ENCODE results near the gene SPIN1.

The SPIN1 gene

DNA sequence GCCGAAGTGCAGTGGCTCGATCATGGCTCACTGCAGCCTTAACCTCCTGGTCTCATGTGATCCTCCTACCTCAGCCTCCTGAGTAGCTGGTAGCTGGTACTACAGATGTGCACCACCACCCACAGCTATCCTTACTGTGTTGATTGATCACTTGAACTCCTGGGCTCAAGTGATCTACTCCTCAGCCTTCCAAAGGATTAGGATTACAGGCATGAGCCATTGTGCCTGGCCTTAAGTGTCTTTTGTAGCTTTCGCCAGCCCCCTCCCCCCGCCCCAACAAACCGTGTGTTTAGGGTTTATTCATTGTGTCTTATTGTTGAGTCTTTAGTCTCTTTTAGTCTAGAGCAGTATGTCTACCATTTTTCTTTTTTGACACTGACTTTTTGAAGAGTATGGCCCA is 33.1 kb downstream of the SPIN1 start:
- TF ChIP-seq YY1 (IDR thresholded peaks at IDR 0.05; ENCODE audit: low read depth) = no peak
- TF ChIP-seq CEBPB (IDR thresholded peaks at IDR 0.05) = no peak
- TF ChIP-seq EGR1 (IDR thresholded peaks at IDR 0.05) = no peak
- TF ChIP-seq, protein P1, sequence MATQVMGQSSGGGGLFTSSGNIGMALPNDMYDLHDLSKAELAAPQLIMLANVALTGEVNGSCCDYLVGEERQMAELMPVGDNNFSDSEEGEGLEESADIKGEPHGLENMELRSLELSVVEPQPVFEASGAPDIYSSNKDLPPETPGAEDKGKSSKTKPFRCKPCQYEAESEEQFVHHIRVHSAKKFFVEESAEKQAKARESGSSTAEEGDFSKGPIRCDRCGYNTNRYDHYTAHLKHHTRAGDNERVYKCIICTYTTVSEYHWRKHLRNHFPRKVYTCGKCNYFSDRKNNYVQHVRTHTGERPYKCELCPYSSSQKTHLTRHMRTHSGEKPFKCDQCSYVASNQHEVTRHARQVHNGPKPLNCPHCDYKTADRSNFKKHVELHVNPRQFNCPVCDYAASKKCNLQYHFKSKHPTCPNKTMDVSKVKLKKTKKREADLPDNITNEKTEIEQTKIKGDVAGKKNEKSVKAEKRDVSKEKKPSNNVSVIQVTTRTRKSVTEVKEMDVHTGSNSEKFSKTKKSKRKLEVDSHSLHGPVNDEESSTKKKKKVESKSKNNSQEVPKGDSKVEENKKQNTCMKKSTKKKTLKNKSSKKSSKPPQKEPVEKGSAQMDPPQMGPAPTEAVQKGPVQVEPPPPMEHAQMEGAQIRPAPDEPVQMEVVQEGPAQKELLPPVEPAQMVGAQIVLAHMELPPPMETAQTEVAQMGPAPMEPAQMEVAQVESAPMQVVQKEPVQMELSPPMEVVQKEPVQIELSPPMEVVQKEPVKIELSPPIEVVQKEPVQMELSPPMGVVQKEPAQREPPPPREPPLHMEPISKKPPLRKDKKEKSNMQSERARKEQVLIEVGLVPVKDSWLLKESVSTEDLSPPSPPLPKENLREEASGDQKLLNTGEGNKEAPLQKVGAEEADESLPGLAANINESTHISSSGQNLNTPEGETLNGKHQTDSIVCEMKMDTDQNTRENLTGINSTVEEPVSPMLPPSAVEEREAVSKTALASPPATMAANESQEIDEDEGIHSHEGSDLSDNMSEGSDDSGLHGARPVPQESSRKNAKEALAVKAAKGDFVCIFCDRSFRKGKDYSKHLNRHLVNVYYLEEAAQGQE (IDR thresholded peaks at IDR 0.05; ENCODE audit: low read depth) = no peak
- TF ChIP-seq ZBTB7A (IDR thresholded peaks at IDR 0.05; ENCODE audit: low read depth) = no peak
- TF ChIP-seq TAF1 (IDR thresholded peaks at IDR 0.05; ENCODE audit: low read depth) = no peak
- TF ChIP-seq EP300 (IDR thresholded peaks at IDR 0.05; ENCODE audit: borderline replicate concordance) = no peak
- no peak for TF ChIP-seq CREB1 (IDR thresholded peaks at IDR 0.05; ENCODE audit: low read depth)
- TF ChIP-seq TCF12 (IDR thresholded peaks at IDR 0.05; ENCODE audit: low read depth) = no peak
- no peak for TF ChIP-seq NFIC (IDR thresholded peaks at IDR 0.05)
- TF ChIP-seq, protein P2, sequence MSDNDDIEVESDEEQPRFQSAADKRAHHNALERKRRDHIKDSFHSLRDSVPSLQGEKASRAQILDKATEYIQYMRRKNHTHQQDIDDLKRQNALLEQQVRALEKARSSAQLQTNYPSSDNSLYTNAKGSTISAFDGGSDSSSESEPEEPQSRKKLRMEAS (IDR thresholded peaks at IDR 0.05) = no peak

DNA sequence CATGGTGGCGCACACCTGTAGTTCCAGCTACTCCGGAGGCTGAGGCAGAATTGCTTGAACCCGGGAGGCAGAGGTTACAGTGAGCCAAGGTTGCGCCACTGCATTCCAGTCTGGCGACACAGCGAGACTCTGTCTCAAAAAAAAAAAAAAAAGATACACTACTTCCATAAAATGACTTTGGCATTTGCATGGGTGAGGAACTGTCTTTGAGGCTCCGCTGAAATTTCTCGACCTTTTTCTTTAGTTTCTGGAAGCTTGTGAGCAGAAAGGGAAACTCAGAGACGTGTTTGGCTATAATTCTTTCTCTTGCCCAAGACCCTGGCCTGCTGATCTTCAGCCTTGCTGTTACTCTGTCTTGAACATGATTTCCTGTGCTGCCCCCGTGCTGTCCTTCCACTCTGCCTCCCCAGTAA is 37.3 kb downstream of the SPIN1 start:
- TF ChIP-seq, protein P1 (IDR thresholded peaks at IDR 0.05; ENCODE audit: low read depth) = no peak
- TF ChIP-seq TEAD4 (IDR thresholded peaks at IDR 0.05) (0 out of 2 replicates have a peak, but pooled peaks have one; percentile 30), FOXM1 (IDR thresholded peaks at IDR 0.05; ENCODE audit: borderline replicate concordance, low read depth) (no peak), EGR1 (IDR thresholded peaks at IDR 0.05) (no peak), CEBPB (IDR thresholded peaks at IDR 0.05) (peak; percentile 77), TAF1 (IDR thresholded peaks at IDR 0.05; ENCODE audit: low read depth) (no peak), EP300 (IDR thresholded peaks at IDR 0.05; ENCODE audit: borderline replicate concordance) (no peak)
- TF ChIP-seq, protein P2 (IDR thresholded peaks at IDR 0.05) = no peak

DNA sequence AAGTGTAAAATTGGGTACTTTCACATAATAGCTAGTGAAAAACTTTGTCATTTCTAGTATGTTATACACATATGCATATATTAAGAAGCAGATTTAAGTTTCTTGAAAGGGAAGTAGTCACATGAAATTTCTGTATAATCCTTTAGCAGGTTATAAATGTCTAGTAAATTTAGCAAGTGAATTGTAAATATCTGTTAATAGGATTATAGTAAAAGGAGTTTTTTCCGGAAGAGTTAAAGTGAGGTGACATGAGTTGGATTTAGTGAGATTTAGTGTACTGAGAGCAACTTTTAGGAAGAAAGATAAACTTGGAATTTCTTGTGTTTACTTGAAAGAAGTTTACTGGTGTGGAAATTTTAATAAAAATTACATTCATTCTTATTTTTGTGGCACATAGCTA is 38.4 kb downstream of the SPIN1 start:
- TF ChIP-seq, protein P2 (IDR thresholded peaks at IDR 0.05) = no peak
- TF ChIP-seq TCF12 (IDR thresholded peaks at IDR 0.05; ENCODE audit: low read depth) (no peak), RAD21 (IDR thresholded peaks at IDR 0.05; ENCODE audit: low read depth) (no peak), CREB1 (IDR thresholded peaks at IDR 0.05; ENCODE audit: low read depth) (no peak), EP300 (IDR thresholded peaks at IDR 0.05; ENCODE audit: borderline replicate concordance) (no peak), NFIC (IDR thresholded peaks at IDR 0.05) (no peak), TEAD4 (IDR thresholded peaks at IDR 0.05) (no peak), YY1 (IDR thresholded peaks at IDR 0.05; ENCODE audit: low read depth) (no peak), ZBTB7A (IDR thresholded peaks at IDR 0.05; ENCODE audit: low read depth) (no peak), TAF1 (IDR thresholded peaks at IDR 0.05; ENCODE audit: low read depth) (no peak), CEBPB (IDR thresholded peaks at IDR 0.05) (no peak), FOXM1 (IDR thresholded peaks at IDR 0.05; ENCODE audit: borderline replicate concordance, low read depth) (no peak), EGR1 (IDR thresholded peaks at IDR 0.05) (no peak)
- TF ChIP-seq, protein P1 (IDR thresholded peaks at IDR 0.05; ENCODE audit: low read depth) = no peak
- TF ChIP-seq, protein P3, sequence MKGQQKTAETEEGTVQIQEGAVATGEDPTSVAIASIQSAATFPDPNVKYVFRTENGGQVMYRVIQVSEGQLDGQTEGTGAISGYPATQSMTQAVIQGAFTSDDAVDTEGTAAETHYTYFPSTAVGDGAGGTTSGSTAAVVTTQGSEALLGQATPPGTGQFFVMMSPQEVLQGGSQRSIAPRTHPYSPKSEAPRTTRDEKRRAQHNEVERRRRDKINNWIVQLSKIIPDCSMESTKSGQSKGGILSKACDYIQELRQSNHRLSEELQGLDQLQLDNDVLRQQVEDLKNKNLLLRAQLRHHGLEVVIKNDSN (IDR thresholded peaks at IDR 0.05) = no peak

DNA sequence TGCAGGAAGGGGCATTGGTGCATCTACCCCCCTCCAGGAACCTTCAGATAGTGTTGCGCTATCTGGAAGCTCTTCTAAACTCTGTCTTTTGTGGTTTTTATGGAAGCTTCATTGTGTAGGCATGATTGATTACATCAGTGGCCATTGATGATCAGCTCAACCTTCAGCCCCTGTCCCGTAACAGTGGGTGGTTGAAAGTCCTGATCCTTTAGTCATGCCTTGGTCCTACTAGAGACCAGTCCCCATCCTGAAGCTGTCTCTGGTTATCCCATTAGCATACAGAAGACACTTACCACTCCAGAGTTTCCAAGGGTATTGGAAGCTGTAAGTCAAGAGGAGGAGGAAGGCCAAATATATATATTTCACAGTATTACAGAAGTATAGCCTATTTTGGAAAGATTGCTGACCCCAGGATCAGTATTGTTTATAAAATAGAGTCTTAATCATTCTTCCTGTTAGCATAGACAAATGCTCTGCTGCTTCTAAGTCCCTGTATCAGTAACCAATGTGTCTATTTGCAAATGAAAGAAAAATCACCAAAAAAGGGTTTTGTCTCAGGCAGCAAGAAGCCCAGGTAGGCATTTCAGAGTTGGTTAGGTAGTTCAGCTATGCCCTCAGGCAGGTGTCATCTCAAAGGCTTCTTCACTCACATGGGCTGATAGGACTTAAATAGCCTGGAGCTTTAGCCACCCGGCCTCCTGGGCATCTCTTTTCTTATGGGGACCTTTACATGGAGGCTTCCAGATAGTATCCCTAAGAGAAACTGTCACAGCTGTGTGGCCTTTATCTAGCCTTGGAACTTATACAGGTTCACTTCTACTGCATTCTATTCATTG is 41.6 kb downstream of the SPIN1 start:
- TF ChIP-seq EP300 (IDR thresholded peaks at IDR 0.05; ENCODE audit: borderline replicate concordance) (no peak), FOXM1 (IDR thresholded peaks at IDR 0.05; ENCODE audit: borderline replicate concordance, low read depth) (no peak), TAF1 (IDR thresholded peaks at IDR 0.05; ENCODE audit: low read depth) (no peak), ZBTB7A (IDR thresholded peaks at IDR 0.05; ENCODE audit: low read depth) (no peak), CREB1 (IDR thresholded peaks at IDR 0.05; ENCODE audit: low read depth) (no peak), RAD21 (IDR thresholded peaks at IDR 0.05; ENCODE audit: low read depth) (no peak), NFIC (IDR thresholded peaks at IDR 0.05) (no peak), EGR1 (IDR thresholded peaks at IDR 0.05) (no peak), YY1 (IDR thresholded peaks at IDR 0.05; ENCODE audit: low read depth) (no peak), CEBPB (IDR thresholded peaks at IDR 0.05) (no peak), TCF12 (IDR thresholded peaks at IDR 0.05; ENCODE audit: low read depth) (no peak)
- TF ChIP-seq, protein P2 (IDR thresholded peaks at IDR 0.05) = no peak
- TF ChIP-seq, protein P1 (IDR thresholded peaks at IDR 0.05; ENCODE audit: low read depth) = no peak
- TF ChIP-seq, protein P3 (IDR thresholded peaks at IDR 0.05) = no peak
